Esophagus muscularis mucosa (tissue), 3 donors: ENCODE results near the gene HOXA10.

Experiments used
- CTCF ChIP-seq, 3 experiments: fragments of 200-600 bp in 2 of 3; fragments of 450-650 bp in 1 of 3; sonication (generic) in 2 of 3; IDR thresholded peaks; one replicate each; pipeline ENCODE4 v1.5.1; 2017 to 2019; ENCODE audit warnings: antibody characterized with exemption in 3 of 3, mild to moderate bottlenecking in 2 of 3, moderate library complexity in 1 of 3
- POLR2A ChIP-seq: fragments of 450-650 bp; IDR thresholded peaks from one replicate; pipeline ENCODE4 v1.6.1; 2017; ENCODE audit warnings: antibody characterized with exemption, moderate library complexity, mild to moderate bottlenecking, low read depth
- POLR2AphosphoS5 ChIP-seq, 2 donors: sonication (generic); formaldehyde crosslinking; IDR thresholded peaks; one replicate each; pipeline ENCODE4 v1.6.1; 2017; ENCODE audit warnings: antibody characterized with exemption in 2 of 2

- TF ChIP-seq CTCF (IDR thresholded peaks at IDR 0.05) (no peak), POLR2A (no peak), POLR2AphosphoS5 (IDR thresholded peaks at IDR 0.05) (no peak)
Measured at GRCh38 chr7:27168265-27168947, 5.7 kb downstream of the HOXA10 start.
